Subcutaneous adipose tissue (tissue), 4 donors: ENCODE measurements around the gene TWIST2. TPM values are rescaled to one million over a fixed set of nuclear protein-coding genes. Genes with fewer than 3 reads are reported as not detected.

ENCODE experiments used
- CTCF ChIP-seq: fragments of 450-650 bp; IDR thresholded peaks from one replicate; pipeline ENCODE4 v1.5.1; 2016; ENCODE audit warnings: low read depth, mild to moderate bottlenecking, control low read depth, antibody characterized with exemption, moderate library complexity
- total RNA-seq, 4 donors: library from RNA; depleted of rRNA; stranded (reverse); fragments of >200 nt; gene quantifications; one replicate each; pipeline ENCODE4 v1.1.0, GENCODE V29; 2016

Gene TWIST2
- total RNA-seq, 4 donors from 2014 or later, result 90.8 to 282 (median 125) TPM

- TF ChIP-seq CTCF, result no peak
Measured at GRCh38 chr2:238903141-238903540, 55.3 kb downstream of the TWIST2 start.

DNA sequence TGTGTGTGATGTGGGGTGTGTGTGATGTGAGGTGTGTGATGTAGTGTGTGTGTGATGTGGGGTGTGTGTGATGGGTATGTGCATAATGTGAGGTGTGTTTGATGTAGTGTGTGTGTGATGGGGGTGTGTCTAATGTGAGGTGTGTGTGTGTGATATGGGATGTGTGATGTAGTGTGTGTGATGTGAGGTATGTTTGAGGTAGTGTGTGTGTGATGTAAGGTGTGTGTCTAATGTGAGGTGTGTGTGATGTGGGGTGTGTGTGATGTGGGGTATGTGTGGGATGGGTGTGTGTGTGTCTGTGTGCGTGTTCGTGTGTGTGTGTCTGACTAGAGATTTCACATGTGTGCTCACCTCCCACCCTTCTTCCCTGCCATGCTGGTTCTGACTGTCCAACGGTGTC lies 56.3 kb downstream of the TWIST2 start:
- no peak for TF ChIP-seq CTCF

- no peak for TF ChIP-seq CTCF
Measured at GRCh38 chr2:238904716-238905115, 56.8 kb downstream of the TWIST2 start.

- no peak for TF ChIP-seq CTCF
Measured at GRCh38 chr2:238905224-238905623, 57.3 kb downstream of the TWIST2 start.

DNA sequence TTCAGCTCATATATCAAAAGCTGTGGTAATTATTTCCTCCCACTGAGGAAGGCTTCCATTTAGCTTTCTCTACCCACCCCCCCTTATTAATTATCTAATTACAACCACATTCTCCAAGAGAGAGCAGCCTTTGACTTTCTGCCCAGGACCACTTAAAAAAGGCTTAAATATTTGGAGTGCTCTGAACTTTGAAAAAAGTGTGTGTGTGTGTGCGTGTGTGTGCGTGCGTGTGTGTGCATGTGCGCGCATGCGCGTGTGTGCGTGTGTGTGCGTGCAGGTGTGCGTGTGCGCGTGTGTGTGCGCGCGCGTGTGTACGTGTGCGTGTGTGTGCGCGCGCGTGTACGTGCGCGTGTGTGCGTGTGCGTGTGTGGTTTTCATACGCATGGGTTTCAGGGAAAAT lies 57.8 kb downstream of the TWIST2 start:
- TF ChIP-seq CTCF, result no peak

- TF ChIP-seq CTCF, result no peak
Measured at GRCh38 chr2:238906254-238906935, 58.5 kb downstream of the TWIST2 start.

- no peak for TF ChIP-seq CTCF
Measured at GRCh38 chr2:238906936-238907716, 59.2 kb downstream of the TWIST2 start.
